Fibroblast of skin of scalp (primary cell): ENCODE measurements around the gene RABGAP1L.

ENCODE experiments used
- DNase-seq: peaks from one replicate; pipeline ENCODE4 v3.0.0-alpha.2; 2013

The RABGAP1L gene

DNA sequence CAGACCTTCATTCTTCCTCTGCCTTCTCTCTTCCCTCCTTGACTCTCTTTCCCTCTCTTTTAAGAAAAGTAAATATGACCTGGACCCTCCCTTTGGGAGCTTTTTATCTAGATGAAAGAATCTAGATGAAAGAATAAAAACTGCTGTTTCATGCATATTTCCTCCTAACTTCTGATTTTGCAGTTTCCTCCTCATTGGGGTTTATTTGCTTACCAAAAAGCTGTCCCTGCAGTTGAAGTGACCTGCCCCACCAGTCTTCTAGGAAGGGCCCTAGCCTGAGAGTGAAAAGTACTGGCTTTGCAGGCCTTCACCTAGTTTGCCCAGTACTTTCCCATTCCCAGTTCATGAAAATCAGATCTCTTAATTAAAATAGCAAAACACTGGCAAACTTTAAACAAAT is 812.1 kb downstream of the RABGAP1L start:
- no peak for DNase-seq

DNA sequence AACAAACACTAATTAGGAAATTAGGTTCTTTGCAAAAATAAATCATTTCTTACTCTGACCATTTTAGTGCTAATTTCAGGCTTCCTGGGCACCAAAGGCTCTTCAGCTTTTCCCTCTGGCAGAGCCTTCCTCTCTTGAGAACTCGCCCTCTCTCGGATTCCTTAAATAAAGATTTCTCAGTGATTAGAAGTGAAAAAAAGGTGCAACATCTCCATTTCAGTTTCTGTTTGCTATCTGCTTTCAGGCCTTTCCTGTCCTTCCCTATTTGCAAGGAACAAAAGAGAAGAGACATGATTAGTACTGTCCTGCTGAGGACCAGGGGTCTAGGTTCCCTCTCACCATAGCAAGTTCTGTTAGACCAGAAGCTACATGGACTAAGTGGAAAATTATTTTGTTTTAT is 812.6 kb downstream of the RABGAP1L start:
- DNase-seq, result no peak

GRCh38 chr1:174974711-174975119 is 815.4 kb downstream of the RABGAP1L start:
- no peak for DNase-seq

GRCh38 chr1:174975764-174976163 is 816.4 kb downstream of the RABGAP1L start:
- DNase-seq, result no peak

GRCh38 chr1:174976436-174977108 is 817.3 kb downstream of the RABGAP1L start:
- peak; percentile 35 for DNase-seq

- peak; percentile 48 for DNase-seq
These were observed 823.8 kb downstream of the RABGAP1L start for GRCh38 chr1:174982971-174983689.

DNA sequence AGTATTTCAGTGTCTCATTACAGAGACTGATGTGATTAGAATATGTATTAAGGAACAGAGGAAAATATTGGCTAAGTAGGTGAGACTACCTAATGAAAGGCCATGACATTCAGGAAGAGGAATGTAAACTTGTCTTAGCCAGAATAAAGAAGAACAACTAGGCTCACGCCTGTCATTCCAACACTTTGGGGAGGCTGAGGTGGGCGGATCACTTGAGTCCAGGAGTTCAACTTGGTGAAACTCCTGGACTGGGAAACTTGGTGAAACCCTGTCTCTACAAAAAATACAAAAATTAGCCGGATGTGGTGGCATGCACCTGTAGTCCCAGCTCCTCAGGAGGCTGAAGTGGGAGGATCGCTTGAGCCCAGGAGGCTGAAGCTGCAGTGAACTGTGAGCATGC is 825.6 kb downstream of the RABGAP1L start:
- no peak for DNase-seq

GRCh38 chr1:174988539-174988938 is 829.2 kb downstream of the RABGAP1L start:
- DNase-seq, result no peak

DNA sequence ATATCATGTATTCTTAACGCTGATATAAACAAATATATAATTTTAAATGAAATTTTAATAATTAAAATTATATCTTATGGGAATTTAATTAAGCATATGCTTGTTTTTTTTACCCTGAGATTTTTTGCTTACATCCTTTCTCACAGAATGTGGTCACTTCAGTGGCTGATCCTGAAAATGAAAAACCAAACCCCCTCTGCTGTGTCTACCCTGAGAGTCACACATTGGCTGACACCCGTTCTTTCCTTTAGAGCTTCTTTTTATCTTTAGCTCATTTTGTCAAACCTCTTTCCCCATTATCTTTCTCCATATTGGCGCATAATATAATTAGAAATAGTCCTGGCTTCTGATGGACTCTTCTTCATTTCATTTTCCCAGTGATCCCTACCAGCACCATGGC is 829.7 kb downstream of the RABGAP1L start:
- no peak for DNase-seq

DNA sequence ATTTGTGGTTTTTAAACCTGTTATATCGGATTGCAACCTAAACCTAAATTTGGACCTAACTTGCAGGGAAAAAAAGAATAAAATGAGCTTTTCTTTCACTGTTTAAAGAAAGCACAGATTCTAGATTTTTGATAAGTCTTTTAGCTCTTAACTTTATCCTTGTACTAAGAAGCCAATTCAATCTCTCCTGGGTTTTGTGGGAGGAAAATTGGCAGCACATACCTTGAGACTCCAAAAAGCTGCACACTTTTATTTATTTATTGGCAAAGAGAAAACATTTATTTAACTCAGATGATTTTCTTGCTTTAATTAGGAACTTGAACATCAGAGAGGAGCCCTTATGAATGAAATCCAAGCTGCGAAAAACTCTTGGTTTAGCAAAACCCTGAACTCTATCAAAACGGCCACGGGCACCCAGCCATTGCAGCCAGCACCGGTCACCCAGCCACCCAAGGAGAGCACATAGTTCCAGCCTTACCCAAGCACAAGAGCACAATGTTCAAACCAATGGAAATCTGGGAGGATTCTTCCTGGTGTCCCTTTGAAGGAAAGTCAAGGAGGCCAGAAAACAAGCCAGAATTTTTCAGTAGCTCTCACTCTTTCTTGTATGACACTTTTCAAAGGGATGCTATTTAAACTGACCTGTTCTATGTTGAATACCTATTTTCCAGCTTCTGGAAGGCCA is 830.4 kb downstream of the RABGAP1L start:
- no peak for DNase-seq

DNA sequence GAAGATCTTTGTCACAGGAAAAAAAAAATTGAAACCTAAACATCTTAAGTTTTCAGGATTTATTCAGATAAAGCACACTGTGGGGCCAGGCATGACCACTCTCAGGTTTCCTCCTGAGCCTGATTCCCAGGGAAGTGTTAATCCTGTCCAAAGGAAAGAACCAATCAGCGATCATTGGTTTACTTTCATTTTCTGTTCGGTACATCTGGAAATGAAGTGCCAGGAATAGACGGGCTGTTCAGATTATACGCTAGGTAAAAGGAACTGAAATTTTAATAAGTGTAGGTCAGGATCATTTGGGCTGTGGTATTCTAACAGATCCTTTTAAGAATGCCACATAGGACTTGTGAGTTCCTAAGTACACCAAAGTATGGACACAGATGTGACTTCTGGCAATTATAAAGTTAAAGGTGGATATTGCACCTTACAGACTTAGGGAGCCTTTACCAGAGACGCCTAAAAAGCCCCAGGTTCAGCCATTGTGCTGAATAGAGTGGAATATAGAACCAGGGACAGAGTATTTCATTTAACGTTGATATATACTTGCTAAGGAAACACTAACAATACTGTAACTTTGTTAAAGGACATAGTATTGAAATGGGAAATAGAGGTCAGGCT is 831.2 kb downstream of the RABGAP1L start:
- peak; percentile 39 for DNase-seq

GRCh38 chr1:174991473-174991872 is 832.2 kb downstream of the RABGAP1L start:
- DNase-seq, result no peak

GRCh38 chr1:174995121-174995520 is 835.8 kb downstream of the RABGAP1L start:
- DNase-seq, result no peak

GRCh38 chr1:174995916-174996315 is 836.6 kb downstream of the RABGAP1L start:
- peak; percentile 36 for DNase-seq

- DNase-seq, result peak; percentile 19
These were observed 837.2 kb downstream of the RABGAP1L start for GRCh38 chr1:174996476-174996875.

- DNase-seq, result no peak
These were observed 837.7 kb downstream of the RABGAP1L start for GRCh38 chr1:174997041-174997440.

DNA sequence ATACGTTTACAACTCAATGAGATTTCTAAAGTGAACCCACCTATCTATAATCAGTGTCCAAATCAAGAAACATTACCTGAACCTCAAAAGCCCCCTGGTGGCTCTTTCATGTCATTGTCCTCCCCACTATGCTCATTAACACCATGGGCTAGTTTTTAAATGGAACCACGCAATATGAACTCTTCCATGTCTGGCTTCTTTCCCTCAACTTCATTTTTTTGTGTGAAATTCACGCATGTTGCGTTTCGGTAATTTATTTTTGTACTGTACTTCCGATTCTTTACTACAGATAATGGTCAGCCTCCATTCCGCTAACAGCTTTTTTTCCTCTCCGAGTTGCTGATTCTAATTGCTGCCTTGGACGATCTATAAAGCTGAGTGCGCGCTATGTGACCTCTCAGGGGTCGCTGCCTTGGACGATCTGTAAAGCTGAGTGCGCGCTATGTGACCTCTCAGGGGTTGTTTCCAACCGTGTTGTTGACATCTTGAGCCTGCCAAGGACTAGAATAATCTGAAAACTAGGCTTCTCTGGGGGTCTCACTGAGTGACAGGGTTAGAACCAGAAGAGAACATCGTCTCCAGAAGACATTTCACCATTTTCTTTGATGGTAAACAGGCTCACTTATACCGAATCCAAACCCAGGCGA is 839.4 kb downstream of the RABGAP1L start:
- DNase-seq, result peak; percentile 63

- peak; percentile 99 for DNase-seq
These were observed 840.1 kb downstream of the RABGAP1L start for GRCh38 chr1:174999216-174999935.

- no peak for DNase-seq
These were observed 840.8 kb downstream of the RABGAP1L start, which contains the start of gene CACYBP for GRCh38 chr1:174999936-175000696. TSS of gene CACYBP (plus strand) at chr1:174999947. CDS start at chr1:175000181, 234 bp downstream.

- no peak for DNase-seq
These were observed 841.4 kb downstream of the RABGAP1L start for GRCh38 chr1:175000697-175001187.
